OCI-LY7 (cell line): ENCODE measurements around the gene MSANTD1. TPM values are rescaled to one million over a fixed set of nuclear protein-coding genes. Genes with fewer than 3 reads are reported as not detected.

ENCODE experiments used
- BruUV-seq: library from RNA; stranded (reverse); fragments of 400-500 nt; replicated peaks from 2 replicates; lab custom pipeline; 2021; lab: Mats Ljungman, UMichigan
- CTCF ChIA-PET: fragments of 300-600 bp; sonication (Branson Sonifier 250); formaldehyde crosslinking; loops from one replicate; lab custom pipeline; 2022; ENCODE audit warnings: antibody characterized with exemption; ENCODE audit not compliant: unreplicated experiment; lab: Charles Lee
- POLR2A ChIA-PET: fragments of 300-600 bp; sonication (Branson Sonifier 250); formaldehyde crosslinking; loops from one replicate; lab custom pipeline; 2022; ENCODE audit warnings: antibody characterized with exemption; lab: Charles Lee
- DNase-seq: peaks from one replicate; pipeline ENCODE4 v3.0.0-alpha.2; 2015; ENCODE audit warnings: low spot score
- H2AFZ ChIP-seq: fragments of 200-600 bp; sonication (generic), shearing (Covaris generic); 2 replicates; pipeline ENCODE4 v1.6.1; 2014; ENCODE audit warnings: mild to moderate bottlenecking, antibody characterized with exemption, low read length, moderate library complexity
- H3K27ac ChIP-seq: fragments of 200-600 bp; sonication (generic); 2 replicates; pipeline ENCODE4 v1.5.1; 2014; ENCODE audit warnings: mixed run types, low read depth, mild to moderate bottlenecking, moderate library complexity, low read length, inconsistent platforms; ENCODE audit not compliant: poor library complexity, severe bottlenecking
- H3K36me3 ChIP-seq: fragments of 200-600 bp; sonication (generic); 2 replicates; pipeline ENCODE4 v1.6.1; 2014; ENCODE audit warnings: mild to moderate bottlenecking, antibody characterized with exemption, low read length, moderate library complexity, mixed read lengths; ENCODE audit not compliant: insufficient read depth
- H3K4me1 ChIP-seq: fragments of 200-600 bp; sonication (generic); 2 replicates; pipeline ENCODE4 v1.5.1; 2014; ENCODE audit warnings: mild to moderate bottlenecking, low read length; ENCODE audit not compliant: insufficient read depth, poor library complexity, severe bottlenecking
- H3K4me2 ChIP-seq: fragments of 200-600 bp; sonication (generic); 2 replicates; pipeline ENCODE4 v1.6.1; 2014; ENCODE audit warnings: mild to moderate bottlenecking, low read length
- H3K4me3 ChIP-seq: fragments of 200-600 bp; sonication (generic); 2 replicates; pipeline ENCODE4 v1.5.1; 2014; ENCODE audit warnings: mild to moderate bottlenecking, low read depth, low read length; ENCODE audit not compliant: poor library complexity, severe bottlenecking
- H3K79me2 ChIP-seq: fragments of 200-600 bp; sonication (generic); 2 replicates; pipeline ENCODE4 v1.6.1; 2016; ENCODE audit warnings: low read depth, mild to moderate bottlenecking, low read length, moderate library complexity, mixed read lengths; ENCODE audit not compliant: insufficient read depth
- H3K9me2 ChIP-seq: fragments of 200-600 bp; sonication (generic); 2 replicates; pipeline ENCODE4 v1.6.1; 2016; ENCODE audit warnings: mild to moderate bottlenecking, low read length, mixed read lengths; ENCODE audit not compliant: insufficient read depth
- H3K9me3 ChIP-seq: fragments of 200-600 bp; sonication (generic); 2 replicates; pipeline ENCODE4 v1.6.1; 2014; ENCODE audit warnings: mild to moderate bottlenecking, mixed run types, low read length, mixed read lengths
- H4K20me1 ChIP-seq: fragments of 200-600 bp; sonication (generic); 2 replicates; pipeline ENCODE4 v1.6.1; 2014; ENCODE audit warnings: mild to moderate bottlenecking, antibody characterized with exemption, low read length, moderate library complexity, mixed read lengths; ENCODE audit not compliant: insufficient read depth
- EZH2phosphoT487 ChIP-seq: fragments of 200-600 bp; sonication (generic); IDR thresholded peaks from 2 replicates; pipeline ENCODE4 v1.6.1; 2018; ENCODE audit warnings: low read depth, borderline replicate concordance, mild to moderate bottlenecking, mixed run types, antibody characterized with exemption, low read length, moderate library complexity, mixed read lengths
- intact Hi-C: fragments of 100-400 bp; cut with micrococcal nuclease; formaldehyde crosslinking; loops from one replicate; pipeline ENCODE4 v1.10.0; 2022; ENCODE audit not compliant: unreplicated experiment
- total RNA-seq, 2 experiments: library from RNA; depleted of rRNA in 1 of 2; stranded (reverse); fragments of >200 nt in 1 of 2; shearing (Covaris generic) in 1 of 2; gene quantifications; 2 replicates each; pipeline ENCODE4 v1.2.3, GENCODE V29; 2014 to 2022
- TF ChIP-seq, protein P1 (sequence below): fragments of 200-600 bp; sonication (generic); conservative IDR thresholded peaks from 2 replicates; pipeline ENCODE4 v1.5.1; 2014; ENCODE audit warnings: mild to moderate bottlenecking, antibody characterized with exemption, low read length, moderate library complexity, mixed read lengths

The MSANTD1 gene
- total RNA-seq, 2 experiments from 2014 or later = 0.13 to 1.0 TPM

GRCh38 chr4:3237712-3238560 is 11.0 kb upstream of the MSANTD1 start:
- ChIA-PET POLR2A (no interaction called here), CTCF (interaction anchor here (0.6 kb wide), 1 partner anchor 275 kb away, joined by 4 read pairs; the partner anchor contains the start of genes GRK4 and NOP14)
- H3K27ac ChIP-seq = no peak overlapping the region
- H3K79me2 ChIP-seq = no peaks in the 10 kb centered on the region
- BruUV-seq = no TSS peak
- no peaks in the 10 kb centered on the region for H4K20me1 ChIP-seq
- H3K4me3 ChIP-seq = no peak overlapping the region
- intact Hi-C loops = no loop called here
- no peaks in the 10 kb centered on the region for H3K9me3 ChIP-seq
- H2AFZ ChIP-seq = no peak overlapping the region
- TF ChIP-seq EZH2phosphoT487 = no peak
- TF ChIP-seq, protein P1, sequence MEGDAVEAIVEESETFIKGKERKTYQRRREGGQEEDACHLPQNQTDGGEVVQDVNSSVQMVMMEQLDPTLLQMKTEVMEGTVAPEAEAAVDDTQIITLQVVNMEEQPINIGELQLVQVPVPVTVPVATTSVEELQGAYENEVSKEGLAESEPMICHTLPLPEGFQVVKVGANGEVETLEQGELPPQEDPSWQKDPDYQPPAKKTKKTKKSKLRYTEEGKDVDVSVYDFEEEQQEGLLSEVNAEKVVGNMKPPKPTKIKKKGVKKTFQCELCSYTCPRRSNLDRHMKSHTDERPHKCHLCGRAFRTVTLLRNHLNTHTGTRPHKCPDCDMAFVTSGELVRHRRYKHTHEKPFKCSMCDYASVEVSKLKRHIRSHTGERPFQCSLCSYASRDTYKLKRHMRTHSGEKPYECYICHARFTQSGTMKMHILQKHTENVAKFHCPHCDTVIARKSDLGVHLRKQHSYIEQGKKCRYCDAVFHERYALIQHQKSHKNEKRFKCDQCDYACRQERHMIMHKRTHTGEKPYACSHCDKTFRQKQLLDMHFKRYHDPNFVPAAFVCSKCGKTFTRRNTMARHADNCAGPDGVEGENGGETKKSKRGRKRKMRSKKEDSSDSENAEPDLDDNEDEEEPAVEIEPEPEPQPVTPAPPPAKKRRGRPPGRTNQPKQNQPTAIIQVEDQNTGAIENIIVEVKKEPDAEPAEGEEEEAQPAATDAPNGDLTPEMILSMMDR = no peak
- no peaks in the 10 kb centered on the region for H3K4me1 ChIP-seq
- H3K9me2 ChIP-seq = no peaks in the 10 kb centered on the region
- no peak overlapping the region for H3K4me2 ChIP-seq
- DNase-seq = no peak
- peaks cover 46% of the 10 kb centered on the region; the same call in 1 of the 2 replicates for H3K36me3 ChIP-seq

DNA sequence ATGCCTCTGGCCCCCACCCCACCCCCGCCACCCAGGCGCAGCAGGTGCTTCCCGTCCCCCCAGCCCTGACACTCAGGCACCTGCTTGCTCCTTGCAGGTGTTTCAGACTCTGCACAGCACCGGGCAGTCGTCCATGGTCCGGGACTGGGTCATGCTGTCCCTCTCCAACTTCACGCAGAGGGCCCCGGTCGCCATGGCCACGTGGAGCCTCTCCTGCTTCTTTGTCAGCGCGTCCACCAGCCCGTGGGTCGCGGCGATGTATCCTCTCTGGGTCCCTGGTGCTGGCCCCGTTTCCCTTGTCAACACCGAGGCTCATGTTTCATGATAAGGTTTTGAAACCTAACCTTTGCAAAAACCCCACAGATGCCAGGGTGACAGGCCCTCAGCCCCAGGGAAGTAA is 10.2 kb upstream of the MSANTD1 start:
- DNase-seq = no peak
- no peak for TF ChIP-seq EZH2phosphoT487
- TF ChIP-seq, protein P1 = no peak
- BruUV-seq = no TSS peak
- no peak overlapping the region for H3K4me3 ChIP-seq
- H3K36me3 ChIP-seq = peaks cover 40% of the 10 kb centered on the region; the same call in 1 of the 2 replicates
- no peaks in the 10 kb centered on the region for H3K4me1 ChIP-seq
- H3K9me3 ChIP-seq = no peaks in the 10 kb centered on the region
- H2AFZ ChIP-seq = no peak overlapping the region
- no peaks in the 10 kb centered on the region for H3K9me2 ChIP-seq
- POLR2A ChIA-PET = no interaction called here
- no peaks in the 10 kb centered on the region for H4K20me1 ChIP-seq
- no peak overlapping the region for H3K27ac ChIP-seq
- CTCF ChIA-PET = no interaction called here
- no peaks in the 10 kb centered on the region for H3K79me2 ChIP-seq
- no peak overlapping the region for H3K4me2 ChIP-seq
- intact Hi-C loops = no loop called here

DNA sequence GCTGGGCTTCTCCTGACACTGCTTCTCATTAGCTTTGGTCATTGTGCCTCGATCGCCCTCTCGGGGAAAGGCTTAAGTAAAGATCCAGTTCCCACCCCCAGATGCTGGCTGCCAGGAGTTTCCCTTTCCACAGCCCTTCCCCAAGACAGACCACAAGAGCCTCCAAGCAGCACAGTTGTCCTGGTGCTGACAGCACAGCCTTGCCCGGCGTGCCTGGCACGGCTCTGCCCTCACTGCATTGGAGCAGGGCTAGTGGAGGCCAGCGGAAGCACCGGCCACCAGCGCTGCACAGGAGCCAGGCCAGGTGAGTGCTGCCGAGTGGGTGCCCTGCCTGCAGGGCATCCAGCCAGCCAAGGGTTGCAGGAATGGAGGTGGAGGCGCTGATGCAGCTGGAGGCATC is 9.7 kb upstream of the MSANTD1 start:
- no peaks in the 10 kb centered on the region for H3K9me2 ChIP-seq
- CTCF ChIA-PET = no interaction called here
- no peaks in the 10 kb centered on the region for H3K79me2 ChIP-seq
- POLR2A ChIA-PET = interaction anchor here (1.1 kb wide), 1 partner anchor 89 kb away, joined by 4 read pairs; no protein-coding TSS in a partner anchor
- no peak overlapping the region for H2AFZ ChIP-seq
- intact Hi-C loops = no loop called here
- no peaks in the 10 kb centered on the region for H3K9me3 ChIP-seq
- no TSS peak for BruUV-seq
- no peak overlapping the region for H3K4me2 ChIP-seq
- no peak overlapping the region for H3K27ac ChIP-seq
- H3K4me3 ChIP-seq = no peak overlapping the region
- TF ChIP-seq EZH2phosphoT487 = no peak
- TF ChIP-seq, protein P1 = no peak
- no peaks in the 10 kb centered on the region for H3K4me1 ChIP-seq
- no peak for DNase-seq
- peaks cover 40% of the 10 kb centered on the region; the same call in 1 of the 2 replicates for H3K36me3 ChIP-seq
- H4K20me1 ChIP-seq = no peaks in the 10 kb centered on the region
